ENCODE results near the gene KIF3C. TPM values are rescaled to one million over a fixed set of nuclear protein-coding genes. Genes with fewer than 3 reads are reported as not detected.

KIF3C gene
- total RNA-seq, 1 experiment from 2014 or later, result 41.4 TPM

GRCh38 chr2:26016012-26016705 lies 33.9 kb upstream of the KIF3C start:
- H3K27ac Mint-ChIP-seq, result no peak overlapping the region
- no peak overlapping the region for H3K27ac ChIP-seq (ENCODE audit: insufficient read length, low read depth, low read length)

More at GRCh38 chr2:26016012-26016705, 33.9 kb upstream of the KIF3C start:
- Histone ChIP-seq H4K91ac (ENCODE audit: insufficient read length, low read depth, low read length) (no peak overlapping the region), H2BK20ac (ENCODE audit: low read depth, low read length, poor library complexity, severe bottlenecking) (no peak overlapping the region), H3K79me2 (ENCODE audit: insufficient read depth, low read length) (no peaks in the 10 kb centered on the region), H3K23me2 (ENCODE audit: insufficient read length, low read depth, low read length, poor library complexity, severe bottlenecking) (no peaks in the 10 kb centered on the region), H2BK15ac (ENCODE audit: low read depth, low read length) (no peak overlapping the region), H2BK12ac (ENCODE audit: insufficient read length, low read depth, low read length) (no peak overlapping the region), H3T11ph (ENCODE audit: low read length) (no peak overlapping the region), H4K8ac (replicated peaks; ENCODE audit: insufficient read length, low read depth, low read length) (no peak overlapping the region), H3K18ac (ENCODE audit: insufficient read length, low read depth, low read length) (no peak overlapping the region), H2AK5ac (ENCODE audit: insufficient read length, low read length) (no peak overlapping the region), H4K5ac (ENCODE audit: insufficient read length, low read depth, low read length) (no peak overlapping the region), H3K9me3 (ENCODE audit: control insufficient read depth, low read depth, low read length) (no peaks in the 10 kb centered on the region), H2BK120ac (ENCODE audit: low read depth, low read length, poor library complexity, severe bottlenecking) (no peak overlapping the region), H3K14ac (ENCODE audit: insufficient read depth, low read length) (no peak overlapping the region), H3K56ac (ENCODE audit: insufficient read length, low read depth, low read length) (no peak overlapping the region), H3K23ac (ENCODE audit: insufficient read length, low read depth, low read length) (no peak overlapping the region), H3K79me1 (ENCODE audit: insufficient read depth, low read depth, low read length, poor library complexity, severe bottlenecking) (no peaks in the 10 kb centered on the region), H3K9ac (ENCODE audit: extremely low read depth, insufficient read length, low read length) (no peak overlapping the region), H3K27me3 (ENCODE audit: insufficient read depth, low read length) (no peaks in the 10 kb centered on the region), H3K4me2 (ENCODE audit: insufficient read depth, insufficient read length, low read length) (no peak overlapping the region), H3K4ac (ENCODE audit: low read depth, low read length) (no peak overlapping the region), H4K20me1 (ENCODE audit: control insufficient read depth, insufficient read depth, insufficient read length) (no peaks in the 10 kb centered on the region), H3K4me1 (ENCODE audit: insufficient read depth, low read length) (peaks cover 6% of the 10 kb centered on the region; the same call in 1 of the 2 replicates), H2BK5ac (ENCODE audit: insufficient read length, low read length) (no peak overlapping the region), H2AFZ (ENCODE audit: low read length) (no peak overlapping the region)
- Mint-ChIP-seq H3K27me3 (ENCODE audit: low read depth) (no peaks in the 10 kb centered on the region; the same call in 1 of the 2 replicates), H3K9me3 (no peaks in the 10 kb centered on the region), H3K36me3 (ENCODE audit: insufficient read depth in 1 of 3, low read depth in 3 of 3) (no peaks in the 10 kb centered on the region), H3K4me3 (no peak overlapping the region), H3K4me1 (peaks cover 22 to 29% of the 10 kb centered on the region in 2 experiments)
- DNase-seq, result no peak
- WGBS (ENCODE audit: extremely low coverage, insufficient read length, low lambda C conversion rate), result no CpG with 5 or more reads among the region's 13 CpGs
- TF ChIP-seq CTCF (conservative IDR thresholded peaks at IDR 0.05), result no peak
